Measurements from ENCODE around the gene PBX1.

The PBX1 gene

GRCh38 chr1:164701189-164701761 is 142.3 kb downstream of the PBX1 start:
- Histone ChIP-seq H3K4me3 (ENCODE audit: low read depth, low read length) (no peak overlapping the region), H3K4me1 (ENCODE audit: control insufficient read depth, insufficient read depth, low read length) (peaks cover 9% of the 10 kb centered on the region)

GRCh38 chr1:164702216-164702615 is 143.2 kb downstream of the PBX1 start:
- no peaks in the 10 kb centered on the region for H3K9me3 ChIP-seq (ENCODE audit: control insufficient read depth, insufficient read depth, low read length)

More at GRCh38 chr1:164701189-164701761, 142.3 kb downstream of the PBX1 start:
- H3K9ac ChIP-seq (ENCODE audit: low read depth, low read length): no peak overlapping the region
- no peaks in the 10 kb centered on the region for H3K36me3 ChIP-seq (ENCODE audit: control insufficient read depth, insufficient read depth, low read length)
- no peaks in the 10 kb centered on the region for H3K27me3 ChIP-seq (ENCODE audit: control insufficient read depth, insufficient read depth, low read length)
- H3K9me3 ChIP-seq (ENCODE audit: control insufficient read depth, insufficient read depth, low read length): no peaks in the 10 kb centered on the region

DNA sequence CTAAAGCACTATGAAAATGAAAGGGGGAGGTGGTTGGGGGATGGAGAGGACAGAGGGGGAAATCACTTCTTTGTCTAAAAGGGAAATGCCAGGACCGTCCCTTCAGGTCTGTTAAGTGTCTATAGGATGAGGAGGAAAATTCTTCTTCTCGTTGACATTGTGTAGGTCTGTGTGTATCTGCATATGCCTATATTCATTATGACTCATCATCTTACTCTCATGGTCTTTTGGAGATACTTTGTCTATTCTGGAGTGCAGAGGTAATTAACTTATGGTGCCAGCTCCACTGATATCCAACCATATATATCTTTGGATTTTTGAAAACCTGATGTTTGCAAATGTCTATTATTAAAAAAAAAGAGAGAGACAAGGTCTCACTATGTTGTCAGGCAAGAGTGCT is 143.7 kb downstream of the PBX1 start:
- Histone ChIP-seq H3K27me3 (ENCODE audit: control insufficient read depth, insufficient read depth, low read length) (no peaks in the 10 kb centered on the region), H3K9ac (ENCODE audit: low read depth, low read length) (no peak overlapping the region), H3K9me3 (ENCODE audit: control insufficient read depth, insufficient read depth, low read length) (no peaks in the 10 kb centered on the region), H3K36me3 (ENCODE audit: control insufficient read depth, insufficient read depth, low read length) (no peaks in the 10 kb centered on the region), H3K4me1 (ENCODE audit: control insufficient read depth, insufficient read depth, low read length) (peaks cover 14% of the 10 kb centered on the region), H3K4me3 (ENCODE audit: low read depth, low read length) (no peak overlapping the region)

More at GRCh38 chr1:164702216-164702615, 143.2 kb downstream of the PBX1 start:
- peaks cover 14% of the 10 kb centered on the region for H3K4me1 ChIP-seq (ENCODE audit: control insufficient read depth, insufficient read depth, low read length)
- no peaks in the 10 kb centered on the region for H3K36me3 ChIP-seq (ENCODE audit: control insufficient read depth, insufficient read depth, low read length)
- H3K4me3 ChIP-seq (ENCODE audit: low read depth, low read length): no peak overlapping the region
- H3K9ac ChIP-seq (ENCODE audit: low read depth, low read length): no peak overlapping the region
- no peaks in the 10 kb centered on the region for H3K27me3 ChIP-seq (ENCODE audit: control insufficient read depth, insufficient read depth, low read length)

- Histone ChIP-seq H3K9me3 (ENCODE audit: control insufficient read depth, insufficient read depth, low read length) (no peaks in the 10 kb centered on the region), H3K4me3 (ENCODE audit: low read depth, low read length) (no peak overlapping the region), H3K4me1 (ENCODE audit: control insufficient read depth, insufficient read depth, low read length) (peaks cover 17% of the 10 kb centered on the region), H3K27me3 (ENCODE audit: control insufficient read depth, insufficient read depth, low read length) (no peaks in the 10 kb centered on the region), H3K36me3 (ENCODE audit: control insufficient read depth, insufficient read depth, low read length) (no peaks in the 10 kb centered on the region), H3K9ac (ENCODE audit: low read depth, low read length) (no peak overlapping the region)
Observed at GRCh38 chr1:164703463-164703862, 144.5 kb downstream of the PBX1 start.

GRCh38 chr1:164703960-164704411 is 145.0 kb downstream of the PBX1 start:
- H3K27me3 ChIP-seq (ENCODE audit: control insufficient read depth, insufficient read depth, low read length): no peaks in the 10 kb centered on the region
- no peak overlapping the region for H3K4me3 ChIP-seq (ENCODE audit: low read depth, low read length)
- no peak overlapping the region for H3K9ac ChIP-seq (ENCODE audit: low read depth, low read length)
- H3K9me3 ChIP-seq (ENCODE audit: control insufficient read depth, insufficient read depth, low read length): no peaks in the 10 kb centered on the region
- H3K36me3 ChIP-seq (ENCODE audit: control insufficient read depth, insufficient read depth, low read length): no peaks in the 10 kb centered on the region
- H3K4me1 ChIP-seq (ENCODE audit: control insufficient read depth, insufficient read depth, low read length): peaks cover 17% of the 10 kb centered on the region

GRCh38 chr1:164704954-164705353 is 146.0 kb downstream of the PBX1 start:
- H3K9me3 ChIP-seq (ENCODE audit: control insufficient read depth, insufficient read depth, low read length): no peaks in the 10 kb centered on the region
- no peak overlapping the region for H3K4me3 ChIP-seq (ENCODE audit: low read depth, low read length)
- H3K9ac ChIP-seq (ENCODE audit: low read depth, low read length): no peak overlapping the region
- H3K36me3 ChIP-seq (ENCODE audit: control insufficient read depth, insufficient read depth, low read length): peaks cover 4% of the 10 kb centered on the region
- peaks cover 16% of the 10 kb centered on the region for H3K4me1 ChIP-seq (ENCODE audit: control insufficient read depth, insufficient read depth, low read length)
- no peaks in the 10 kb centered on the region for H3K27me3 ChIP-seq (ENCODE audit: control insufficient read depth, insufficient read depth, low read length)

GRCh38 chr1:164706606-164706987 is 147.6 kb downstream of the PBX1 start:
- H3K9me3 ChIP-seq (ENCODE audit: control insufficient read depth, insufficient read depth, low read length): no peaks in the 10 kb centered on the region

DNA sequence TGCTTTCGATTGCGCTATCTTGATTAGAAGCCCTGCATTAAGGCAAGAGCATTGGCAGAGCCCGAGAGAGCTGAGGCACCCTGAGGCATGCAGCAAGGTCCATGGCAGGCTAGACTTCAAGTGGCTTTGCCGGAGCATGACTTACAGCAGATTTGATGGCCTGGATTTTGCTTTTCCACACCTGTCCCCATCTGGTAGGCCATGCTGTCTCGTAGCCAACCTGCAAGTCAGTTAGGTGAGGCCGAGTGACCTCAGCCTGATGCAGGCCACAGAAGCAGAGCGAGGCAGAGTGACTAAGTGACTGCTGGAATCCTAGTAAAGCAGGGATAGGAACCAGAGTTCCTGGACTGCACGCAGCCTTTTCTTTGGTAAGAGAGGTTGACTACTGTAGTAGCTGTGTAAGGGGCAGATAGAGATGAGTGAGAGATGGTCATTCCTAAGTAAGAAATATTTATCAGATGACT is 148.9 kb downstream of the PBX1 start:
- H3K36me3 ChIP-seq (ENCODE audit: control insufficient read depth, insufficient read depth, low read length): peaks cover 4% of the 10 kb centered on the region
- no peaks in the 10 kb centered on the region for H3K9me3 ChIP-seq (ENCODE audit: control insufficient read depth, insufficient read depth, low read length)
- H3K4me1 ChIP-seq (ENCODE audit: control insufficient read depth, insufficient read depth, low read length): peaks cover 27% of the 10 kb centered on the region
- no peak overlapping the region for H3K9ac ChIP-seq (ENCODE audit: low read depth, low read length)
- no peaks in the 10 kb centered on the region for H3K27me3 ChIP-seq (ENCODE audit: control insufficient read depth, insufficient read depth, low read length)
- no peak overlapping the region for H3K4me3 ChIP-seq (ENCODE audit: low read depth, low read length)

More at GRCh38 chr1:164706606-164706987, 147.6 kb downstream of the PBX1 start:
- peak overlapping the region; percentile 18 for H3K9ac ChIP-seq (ENCODE audit: low read depth, low read length)
- no peak overlapping the region for H3K4me3 ChIP-seq (ENCODE audit: low read depth, low read length)
- H3K36me3 ChIP-seq (ENCODE audit: control insufficient read depth, insufficient read depth, low read length): peaks cover 4% of the 10 kb centered on the region
- H3K27me3 ChIP-seq (ENCODE audit: control insufficient read depth, insufficient read depth, low read length): no peaks in the 10 kb centered on the region
- peaks cover 14% of the 10 kb centered on the region for H3K4me1 ChIP-seq (ENCODE audit: control insufficient read depth, insufficient read depth, low read length)

GRCh38 chr1:164708596-164708995 is 149.6 kb downstream of the PBX1 start:
- Histone ChIP-seq H3K4me3 (ENCODE audit: low read depth, low read length) (no peak overlapping the region), H3K9ac (ENCODE audit: low read depth, low read length) (no peak overlapping the region), H3K4me1 (ENCODE audit: control insufficient read depth, insufficient read depth, low read length) (peaks cover 33% of the 10 kb centered on the region), H3K9me3 (ENCODE audit: control insufficient read depth, insufficient read depth, low read length) (no peaks in the 10 kb centered on the region), H3K36me3 (ENCODE audit: control insufficient read depth, insufficient read depth, low read length) (peaks cover 4% of the 10 kb centered on the region), H3K27me3 (ENCODE audit: control insufficient read depth, insufficient read depth, low read length) (no peaks in the 10 kb centered on the region)

- Histone ChIP-seq H3K4me1 (ENCODE audit: control insufficient read depth, insufficient read depth, low read length) (peaks cover 34% of the 10 kb centered on the region), H3K27me3 (ENCODE audit: control insufficient read depth, insufficient read depth, low read length) (no peaks in the 10 kb centered on the region), H3K4me3 (ENCODE audit: low read depth, low read length) (no peak overlapping the region), H3K36me3 (ENCODE audit: control insufficient read depth, insufficient read depth, low read length) (peaks cover 4% of the 10 kb centered on the region), H3K9ac (ENCODE audit: low read depth, low read length) (no peak overlapping the region), H3K9me3 (ENCODE audit: control insufficient read depth, insufficient read depth, low read length) (no peaks in the 10 kb centered on the region)
Observed at GRCh38 chr1:164709126-164709525, 150.1 kb downstream of the PBX1 start.

DNA sequence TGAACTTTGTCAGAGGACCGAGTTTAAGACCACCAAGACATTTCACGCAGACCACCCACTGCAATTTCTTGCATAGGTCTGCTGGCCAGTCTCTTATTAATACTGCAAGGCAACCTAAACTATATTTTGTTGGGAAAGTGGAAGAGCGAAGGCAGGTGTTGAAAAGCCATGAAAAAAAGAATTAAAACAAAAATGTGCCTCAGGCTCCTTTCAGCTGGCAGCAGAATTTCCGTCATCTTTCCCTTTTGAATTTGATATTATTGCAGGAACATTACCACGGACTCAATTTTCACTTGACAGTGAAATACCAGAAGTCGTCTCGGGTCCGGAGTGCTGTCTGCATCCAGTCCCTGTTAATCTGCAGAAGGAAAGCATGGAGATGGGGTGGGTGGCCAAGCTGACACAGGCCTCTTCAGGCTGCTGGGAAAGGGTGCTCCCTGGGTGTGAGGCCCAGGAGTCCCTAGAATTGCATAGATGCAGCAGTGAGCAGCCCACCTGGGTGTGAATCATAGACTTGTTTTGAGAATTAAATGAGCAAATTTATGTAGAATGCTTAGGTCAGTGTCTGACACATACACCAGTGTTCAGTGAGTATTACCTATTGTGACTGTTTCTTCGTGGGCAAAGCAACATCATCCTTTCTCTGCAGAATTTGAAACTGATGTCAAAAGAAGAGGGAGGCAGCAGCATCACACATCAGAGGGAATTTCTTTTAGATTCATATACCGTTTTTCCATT is 150.7 kb downstream of the PBX1 start:
- H3K4me1 ChIP-seq (ENCODE audit: control insufficient read depth, insufficient read depth, low read length): peaks cover 30% of the 10 kb centered on the region
- H3K27me3 ChIP-seq (ENCODE audit: control insufficient read depth, insufficient read depth, low read length): no peaks in the 10 kb centered on the region
- H3K9ac ChIP-seq (ENCODE audit: low read depth, low read length): no peak overlapping the region
- no peak overlapping the region for H3K4me3 ChIP-seq (ENCODE audit: low read depth, low read length)
- H3K36me3 ChIP-seq (ENCODE audit: control insufficient read depth, insufficient read depth, low read length): peaks cover 4% of the 10 kb centered on the region
- H3K9me3 ChIP-seq (ENCODE audit: control insufficient read depth, insufficient read depth, low read length): no peaks in the 10 kb centered on the region

All from iPS-15b (cell line).